Measurements from ENCODE around the gene NXPE3. TPM values are rescaled to one million over a fixed set of nuclear protein-coding genes. Genes with fewer than 3 reads are reported as not detected.

The NXPE3 gene
- total RNA-seq, 4 donors from 2014 or later, result 2.0 to 5.6 (median 2.7) TPM

DNA sequence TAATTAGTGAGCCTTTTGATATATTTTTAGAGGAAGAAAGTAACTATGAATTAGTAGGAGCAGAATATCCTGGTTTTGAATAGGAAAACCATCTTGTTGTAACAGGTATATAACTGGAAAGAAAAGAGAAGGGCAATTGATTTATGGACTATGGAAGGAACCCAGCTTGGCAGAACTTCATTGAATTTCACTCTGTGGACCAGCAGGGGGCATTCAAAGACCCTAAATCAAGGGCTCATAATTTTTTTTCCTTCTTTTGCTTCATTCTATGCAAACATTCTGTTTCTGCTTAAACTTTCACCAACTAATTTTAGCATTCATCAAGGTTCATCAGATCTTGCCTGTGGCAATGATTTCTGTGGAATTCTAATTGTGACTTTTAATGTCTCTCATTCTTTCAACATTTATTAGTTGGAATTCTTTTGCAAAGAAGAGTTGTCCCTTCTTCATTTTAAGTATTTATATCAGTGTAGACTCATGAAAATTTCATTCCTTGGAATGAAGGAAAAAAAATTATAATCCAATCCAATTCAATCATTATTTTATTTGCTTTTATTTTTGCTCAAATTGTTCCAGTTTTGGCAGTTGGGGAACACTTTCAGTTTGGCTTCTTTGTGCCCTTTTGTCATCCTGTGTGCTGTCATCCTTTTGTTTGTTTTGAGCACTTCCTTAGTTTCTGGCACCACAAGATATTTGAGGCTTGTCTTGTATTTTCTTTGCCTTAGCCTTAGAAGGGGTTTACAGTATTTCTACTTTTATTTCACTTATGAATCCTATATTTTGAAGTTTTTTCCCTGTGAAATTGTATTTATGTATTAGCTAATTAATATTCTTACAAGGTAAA, 30.4 kb downstream of the NXPE3 start:
- no peak for TF ChIP-seq CTCF (IDR thresholded peaks at IDR 0.05)
- TF ChIP-seq POLR2A (IDR thresholded peaks at IDR 0.05), result no peak
- no peak overlapping the region for H3K4me3 ChIP-seq (ENCODE audit: low read depth, poor library complexity, severe bottlenecking)
- intact Hi-C loops (cut with DNase I; ENCODE audit: low total_unique reads), result loop anchor here (5.0 kb wide), 2 partner anchors 723 to 1412 kb away; no protein-coding TSS in a partner anchor
- DNase-seq (ENCODE audit: low spot score in 2 of 2), result no peak

- no peak for DNase-seq (ENCODE audit: low spot score in 2 of 2)
- intact Hi-C loops (cut with DNase I; ENCODE audit: low total_unique reads), result loop anchor here (5.0 kb wide), 1 partner anchor 1413 kb away; no protein-coding TSS in a partner anchor
- H3K4me3 ChIP-seq (ENCODE audit: low read depth, poor library complexity, severe bottlenecking), result no peak overlapping the region
- TF ChIP-seq POLR2A (IDR thresholded peaks at IDR 0.05), result no peak
- TF ChIP-seq CTCF (IDR thresholded peaks at IDR 0.05), result no peak
Observed at GRCh38 chr3:101810022-101810418, 31.0 kb downstream of the NXPE3 start.

DNA sequence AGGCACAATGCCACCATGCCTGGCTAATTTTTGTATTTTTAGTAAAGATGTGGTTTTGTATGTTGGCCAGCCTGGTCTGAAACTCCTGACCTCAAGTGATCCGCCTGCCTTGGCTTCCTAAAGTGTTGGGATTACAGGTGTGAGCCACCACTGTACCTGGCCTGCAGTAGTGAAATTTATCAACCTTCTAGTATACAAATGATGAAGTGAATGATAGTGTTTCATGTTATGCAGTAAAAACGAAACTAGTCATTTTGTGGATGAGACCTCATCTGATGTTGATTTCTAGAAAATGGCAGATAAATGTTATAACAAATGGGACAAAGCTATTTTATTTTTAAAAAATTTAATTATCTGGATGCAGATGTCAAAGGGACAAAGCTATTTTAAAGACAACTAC, 32.9 kb downstream of the NXPE3 start:
- no peak overlapping the region for H3K4me3 ChIP-seq (ENCODE audit: low read depth, poor library complexity, severe bottlenecking)
- intact Hi-C loops (cut with DNase I; ENCODE audit: low total_unique reads), result loop anchor here (2.0 to 5.0 kb wide), 2 partner anchors 415 to 1415 kb away; no protein-coding TSS in a partner anchor
- no peak for DNase-seq (ENCODE audit: low spot score in 2 of 2)
- WGBS, 2 donors, result 89 to 95% methylated on average over 2 of the region's 2 CpGs
- TF ChIP-seq CTCF (IDR thresholded peaks at IDR 0.05) (no peak), POLR2A (IDR thresholded peaks at IDR 0.05) (no peak)

DNA sequence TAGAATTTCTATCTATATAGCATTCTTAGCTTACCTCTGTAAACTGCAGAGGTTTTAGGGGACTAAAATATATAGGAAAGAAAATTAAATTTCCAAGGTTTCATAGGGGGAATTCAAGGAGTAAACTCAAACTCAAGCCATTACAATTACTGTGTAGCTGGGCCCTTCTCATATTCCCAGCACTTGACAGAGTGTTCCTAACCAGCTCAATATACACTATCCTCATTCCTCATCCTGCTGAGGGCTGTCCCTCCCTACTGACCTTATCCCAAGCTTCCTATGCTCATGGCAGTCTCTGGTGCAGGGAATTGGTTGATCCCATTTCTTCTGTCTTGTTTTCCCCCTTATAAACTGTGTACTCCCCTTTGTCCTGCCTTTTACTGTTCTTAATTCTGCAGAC, 33.9 kb downstream of the NXPE3 start:
- intact Hi-C loops (cut with DNase I; ENCODE audit: low total_unique reads), result loop anchor here (2.0 to 5.0 kb wide), 2 partner anchors 414 to 1416 kb away; no protein-coding TSS in a partner anchor
- no peak for DNase-seq (ENCODE audit: low spot score in 2 of 2)
- no peak overlapping the region for H3K4me3 ChIP-seq (ENCODE audit: low read depth, poor library complexity, severe bottlenecking)
- TF ChIP-seq POLR2A (IDR thresholded peaks at IDR 0.05), result no peak

DNA sequence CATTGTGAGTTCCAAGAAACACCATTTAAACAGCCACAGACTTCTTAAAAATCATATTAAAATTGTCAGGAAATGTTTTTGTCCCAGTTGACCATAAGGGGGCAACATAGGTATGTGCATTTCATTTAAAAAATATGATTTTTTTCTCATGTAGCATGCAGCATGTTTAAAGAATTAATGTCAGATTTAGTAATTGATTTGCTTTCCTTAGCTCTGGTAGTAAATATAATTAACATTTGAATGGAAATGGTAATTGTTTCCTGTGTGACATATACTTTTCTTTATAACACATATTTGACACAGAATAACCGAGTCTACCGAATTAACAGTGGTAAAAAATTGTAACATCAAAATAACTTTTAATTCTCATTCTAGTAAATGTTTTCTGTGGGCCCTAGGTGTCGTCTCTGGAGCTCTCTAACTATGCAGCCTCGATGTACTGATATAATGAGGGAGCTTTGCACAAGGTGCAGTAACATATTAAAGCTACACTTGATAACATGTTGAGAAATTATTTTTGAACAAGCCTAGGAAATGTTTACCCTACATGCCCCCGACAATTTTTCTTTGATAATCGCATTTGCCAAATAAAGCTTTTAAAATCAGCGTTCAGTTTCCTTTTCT, 34.9 kb downstream of the NXPE3 start:
- intact Hi-C loops (cut with DNase I; ENCODE audit: low total_unique reads), result loop anchor here (2.0 to 5.0 kb wide), 2 partner anchors 413 to 1417 kb away; no protein-coding TSS in a partner anchor
- H3K4me3 ChIP-seq (ENCODE audit: low read depth, poor library complexity, severe bottlenecking), result no peak overlapping the region
- DNase-seq (ENCODE audit: low spot score in 2 of 2), result no peak
- 39 to 53% methylated on average over 7 of the region's 7 CpGs for WGBS, 2 donors
- TF ChIP-seq CTCF (IDR thresholded peaks at IDR 0.05), result no peak
- TF ChIP-seq POLR2A (IDR thresholded peaks at IDR 0.05), result no peak

DNA sequence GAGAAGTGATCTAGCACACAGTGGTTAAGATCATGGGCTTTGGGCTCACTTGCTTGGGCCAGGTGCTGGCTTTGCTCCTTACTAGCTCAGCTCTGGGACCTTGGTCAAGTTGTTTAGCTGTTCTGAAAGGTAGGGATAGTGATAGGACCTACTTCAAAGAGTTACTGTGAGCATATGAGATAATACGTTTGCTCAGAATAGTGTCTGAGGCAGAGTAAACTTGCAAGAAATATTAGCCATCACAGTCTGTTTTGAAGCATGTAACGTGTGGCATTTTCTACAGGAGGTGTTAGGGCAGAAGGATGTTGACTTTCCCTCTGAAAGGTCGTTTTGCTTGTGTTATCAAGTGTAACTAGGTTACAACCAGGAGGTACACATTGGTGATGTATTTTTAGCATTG, 35.8 kb downstream of the NXPE3 start:
- 62 to 68% methylated on average over 3 of the region's 3 CpGs for WGBS, 2 donors
- no peak overlapping the region for H3K4me3 ChIP-seq (ENCODE audit: low read depth, poor library complexity, severe bottlenecking)
- intact Hi-C loops (cut with DNase I; ENCODE audit: low total_unique reads), result loop anchor here (5.0 kb wide), 1 partner anchor 1418 kb away; no protein-coding TSS in a partner anchor
- no peak for DNase-seq (ENCODE audit: low spot score in 2 of 2)
- no peak for TF ChIP-seq CTCF (IDR thresholded peaks at IDR 0.05)
